ENCODE data around the gene GNA12. TPM values are rescaled to one million over a fixed set of nuclear protein-coding genes. Genes with fewer than 3 reads are reported as not detected.

Gene GNA12
- total and polyA plus RNA-seq, 9 of the 15 experiments (the other 6 are each of a cell fraction or from before 2014, with no cell fraction given): 0.65 to 32.7 (median 9.6) TPM

GRCh38 chr7:2680792-2681490 is 163.2 kb downstream of the GNA12 start (continued):
- TF ChIP-seq ETV1 (tag; conservative IDR thresholded peaks at IDR 0.05; ENCODE audit: low read depth) (no peak), ZNF695 (CRISPR knock-in tag; IDR thresholded peaks at IDR 0.05) (no peak), RBM14 (IDR thresholded peaks at IDR 0.05; ENCODE audit: borderline replicate concordance, insufficient read depth, low read depth, low read length) (no peak), ZNF239 (CRISPR knock-in tag; IDR thresholded peaks at IDR 0.05) (no peak), TCF7 (IDR thresholded peaks at IDR 0.05; ENCODE audit: borderline replicate concordance) (no peak), KHSRP (IDR thresholded peaks at IDR 0.05) (no peak), SMC3 (conservative IDR thresholded peaks at IDR 0.05; ENCODE audit: insufficient read depth, low read depth, low read length) (peak; percentile 83), RCOR1 (IDR thresholded peaks at IDR 0.05; ENCODE audit: borderline replicate concordance in 1 of 2, low read depth in 2 of 2, low read length in 2 of 2) (peak in 1 of 2 experiments; percentile 32; a peak in 1 of 4 replicates), PHB (CRISPR knock-in tag; IDR thresholded peaks at IDR 0.05) (no peak), HNRNPH1 (optimal IDR thresholded peaks at IDR 0.05; ENCODE audit: low read depth, low read length) (no peak), ZNF347 (CRISPR knock-in tag; IDR thresholded peaks at IDR 0.05; ENCODE audit: low read depth) (no peak), FOXM1 (IDR thresholded peaks at IDR 0.05; ENCODE audit: low read depth) (no peak), FOXM1 (CRISPR knock-in tag; IDR thresholded peaks at IDR 0.05; ENCODE audit: low read depth) (no peak), SFPQ (IDR thresholded peaks at IDR 0.05; ENCODE audit: low read depth, low read length) (no peak), REST (IDR thresholded peaks at IDR 0.05; ENCODE audit: borderline replicate concordance) (peak; percentile 76), REST (CRISPR knock-in tag; IDR thresholded peaks at IDR 0.05; ENCODE audit: low read depth) (no peak), CREBBP (IDR thresholded peaks at IDR 0.05; ENCODE audit: low read depth, low read length) (no peak), FOSL1 (tag; conservative IDR thresholded peaks at IDR 0.05) (no peak), SRSF9 (IDR thresholded peaks at IDR 0.05; ENCODE audit: borderline replicate concordance, low read depth, low read length) (no peak)

All from K562 (cell line).